Thyroid gland (tissue), 4 donors: ENCODE measurements around the gene WDR70. TPM values are rescaled to one million over a fixed set of nuclear protein-coding genes. Genes with fewer than 3 reads are reported as not detected.

Source experiments
- DNase-seq, 2 donors: peaks; one replicate each; pipeline ENCODE4 v3.0.0-alpha.2; 2019
- H3K27ac ChIP-seq, 3 donors: fragments of 200-600 bp; sonication (generic); 1 replicate in 2 of 3; 2 replicates in 1 of 3; pipeline ENCODE4 v1.5.1; 2016 to 2019; ENCODE audit warnings: mild to moderate bottlenecking in 1 of 3, moderate library complexity in 1 of 3
- H3K27me3 ChIP-seq: fragments of 200-600 bp; sonication (generic); one replicate; pipeline ENCODE4 v1.5.1; 2019
- H3K36me3 ChIP-seq, 2 donors: fragments of 200-600 bp; sonication (generic); one replicate each; pipeline ENCODE4 v1.5.1; 2016 to 2019
- H3K4me1 ChIP-seq, 2 donors: fragments of 200-600 bp; sonication (generic); one replicate each; pipeline ENCODE4 v1.5.1; 2017 to 2019
- H3K4me3 ChIP-seq, 3 donors: fragments of 200-600 bp; sonication (generic); replicated peaks in 1 of 3; 1 replicate in 2 of 3; 2 replicates in 1 of 3; pipeline ENCODE4 v1.5.1; 2016; ENCODE audit warnings: mild to moderate bottlenecking in 1 of 3
- H3K9me3 ChIP-seq: fragments of 200-600 bp; sonication (generic); one replicate; pipeline ENCODE4 v1.5.1; 2017
- CTCF ChIP-seq, 6 experiments: fragments of 200-600 bp in 3 of 6; fragments of 450-650 bp in 3 of 6; sonication (generic) in 3 of 6; IDR thresholded peaks; one replicate each; pipeline ENCODE4 v1.5.1; 2016 to 2019; ENCODE audit warnings: antibody characterized with exemption in 6 of 6, mild to moderate bottlenecking in 2 of 6, inconsistent platforms in 1 of 6, moderate library complexity in 1 of 6
- POLR2A ChIP-seq, 2 donors: fragments of 450-650 bp; IDR thresholded peaks; one replicate each; pipeline ENCODE4 v1.6.1; 2017; ENCODE audit warnings: antibody characterized with exemption in 2 of 2, mild to moderate bottlenecking in 2 of 2, moderate library complexity in 1 of 2
- WGBS, 2 donors: methylation state at CpG; one replicate each; pipeline ENCODE4 v1.1.5; 2017; 5-methylcytosine and 5-hydroxymethylcytosine counted together
- intact Hi-C: fragments of 100-400 bp; cut with DNase I; formaldehyde crosslinking; loops from one replicate; pipeline ENCODE4 v1.15.1; 2023
- total RNA-seq, 4 donors: library from RNA; depleted of rRNA; stranded (reverse); fragments of >200 nt; gene quantifications; one replicate each; pipeline ENCODE4 v1.2.3, GENCODE V29; 2016

WDR70 gene
- total RNA-seq, 4 donors from 2014 or later: 31.3 to 103 (median 33.5) TPM

GRCh38 chr5:37568893-37569292, 189.8 kb downstream of the WDR70 start:
- H3K9me3 ChIP-seq: no peaks in the 10 kb centered on the region
- intact Hi-C loops: no loop called here

DNA sequence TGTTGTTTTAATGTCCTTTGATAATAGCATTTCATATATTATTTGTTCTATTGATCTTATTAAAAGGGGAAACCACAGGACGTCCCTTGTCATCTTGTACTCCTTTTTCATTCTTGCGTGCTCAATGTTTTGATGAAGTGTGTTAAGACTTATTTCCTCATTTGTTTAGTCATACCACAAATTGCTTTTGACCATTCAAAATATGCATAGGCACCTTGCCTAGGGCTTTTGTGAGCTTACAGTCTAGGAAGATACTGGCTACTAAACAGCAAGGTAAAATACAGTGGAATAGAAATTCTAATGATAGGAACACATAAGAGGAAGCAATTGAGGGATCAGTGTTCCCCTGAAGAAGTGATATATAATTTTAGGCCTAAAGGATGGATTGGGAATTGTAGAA, 190.3 kb downstream of the WDR70 start:
- Histone ChIP-seq H3K4me3 (no peak overlapping the region), H3K4me1 (no peaks in the 10 kb centered on the region), H3K9me3 (no peaks in the 10 kb centered on the region), H3K27ac (no peak overlapping the region), H3K36me3 (no peaks in the 10 kb centered on the region), H3K27me3 (no peaks in the 10 kb centered on the region)
- TF ChIP-seq POLR2A (IDR thresholded peaks at IDR 0.05): no peak
- no peak for TF ChIP-seq CTCF (IDR thresholded peaks at IDR 0.05)
- WGBS, 2 donors: 96 to 98% methylated on average over 2 of the region's 2 CpGs
- no peak for DNase-seq
- intact Hi-C loops: no loop called here

More at GRCh38 chr5:37568893-37569292, 189.8 kb downstream of the WDR70 start:
- no peak overlapping the region for H3K4me3 ChIP-seq
- TF ChIP-seq CTCF (IDR thresholded peaks at IDR 0.05): no peak
- no peak for TF ChIP-seq POLR2A (IDR thresholded peaks at IDR 0.05)
- no peaks in the 10 kb centered on the region for H3K36me3 ChIP-seq
- no peaks in the 10 kb centered on the region for H3K4me1 ChIP-seq
- no peak overlapping the region for H3K27ac ChIP-seq
- H3K27me3 ChIP-seq: no peaks in the 10 kb centered on the region
- no peak for DNase-seq

GRCh38 chr5:37570597-37570996, 191.5 kb downstream of the WDR70 start:
- Histone ChIP-seq H3K27me3 (no peaks in the 10 kb centered on the region), H3K9me3 (no peaks in the 10 kb centered on the region), H3K4me1 (no peaks in the 10 kb centered on the region), H3K27ac (no peak overlapping the region), H3K4me3 (no peak overlapping the region), H3K36me3 (no peaks in the 10 kb centered on the region)
- WGBS, 2 donors: 93 to 94% methylated on average over 1 of the region's 1 CpG
- intact Hi-C loops: no loop called here
- DNase-seq: no peak
- TF ChIP-seq CTCF (IDR thresholded peaks at IDR 0.05) (no peak), POLR2A (IDR thresholded peaks at IDR 0.05) (no peak)

DNA sequence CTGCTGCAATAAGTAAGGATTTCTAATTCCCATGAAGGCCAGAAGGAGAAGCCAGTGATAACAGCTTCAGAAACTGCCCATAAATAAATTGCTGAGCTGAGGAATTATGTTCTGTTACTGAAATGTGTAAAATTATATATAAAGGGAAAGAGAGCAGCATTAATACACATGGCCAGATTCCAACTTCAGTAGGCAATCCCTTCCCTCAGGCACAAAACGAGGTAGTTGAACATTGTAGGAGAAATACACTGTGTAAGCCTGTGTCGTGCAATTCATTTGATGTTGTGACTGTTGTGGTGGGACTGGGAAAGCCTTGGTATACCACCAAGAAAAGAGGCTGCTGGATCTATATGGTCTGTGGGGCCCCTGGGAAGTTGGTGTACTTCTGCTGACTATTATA, 192.9 kb downstream of the WDR70 start:
- WGBS, 2 donors: 75 to 78% methylated on average over 2 of the region's 2 CpGs

More for the DNA sequence above, 192.9 kb downstream of the WDR70 start:
- TF ChIP-seq POLR2A (IDR thresholded peaks at IDR 0.05) (no peak), CTCF (IDR thresholded peaks at IDR 0.05) (no peak)
- no peaks in the 10 kb centered on the region for H3K36me3 ChIP-seq
- no peaks in the 10 kb centered on the region for H3K4me1 ChIP-seq
- H3K27ac ChIP-seq: no peak overlapping the region
- intact Hi-C loops: no loop called here
- H3K9me3 ChIP-seq: no peaks in the 10 kb centered on the region
- no peak for DNase-seq
- no peak overlapping the region for H3K4me3 ChIP-seq
- no peaks in the 10 kb centered on the region for H3K27me3 ChIP-seq
